ENCODE measurements around the gene FKBP3. TPM values are rescaled to one million over a fixed set of nuclear protein-coding genes. Genes with fewer than 3 reads are reported as not detected.

Gene FKBP3
- total RNA-seq, 2 experiments from 2014 or later, result 47.6 to 50.8 TPM

- Mint-ChIP-seq H3K27ac (peak overlapping the region; percentile 98), H3K4me3 (peak overlapping the region; percentile 99), H3K36me3 (ENCODE audit: low read depth) (peaks cover 10% of the 10 kb centered on the region), H3K27me3 (ENCODE audit: low read depth) (no peaks in the 10 kb centered on the region), H3K4me1 (ENCODE audit: low read depth) (peaks cover 34% of the 10 kb centered on the region), H3K9me3 (no peaks in the 10 kb centered on the region)
- intact Hi-C loops (cut with micrococcal nuclease), result no loop called here
- no peak for DNase-seq
- CTCF ChIA-PET, result interaction anchor here (0.6 to 1.5 kb wide), 5 partner anchors 106 to 175 kb away, joined by 3 to 7 read pairs (median 3); partner anchors contain the start of genes KLHL28, MIS18BP1 and TOGARAM1
These were observed 2.1 kb upstream of the FKBP3 start for GRCh38 chr14:45136399-45136798.

GRCh38 chr14:45135659-45136395 is 1.5 kb upstream of the FKBP3 start, which contains the start of gene FANCM:
Gene FANCM (plus strand): TSS chr14:45135930. CDS start chr14:45136032, 102 bp downstream.
- intact Hi-C loops (cut with micrococcal nuclease), result loop anchor here (1.0 kb wide), 1 partner anchor 132 kb away; no protein-coding TSS in a partner anchor
- CTCF ChIA-PET, result interaction anchor here (1.0 to 1.5 kb wide), 3 partner anchors 117 to 174 kb away, joined by 3 to 7 read pairs (median 3); partner anchors contain the start of genes KLHL28 and TOGARAM1
- Mint-ChIP-seq H3K36me3 (ENCODE audit: low read depth) (peaks cover 10% of the 10 kb centered on the region), H3K4me3 (peak within 1 kb of the TSS; percentile 99), H3K9me3 (no peaks in the 10 kb centered on the region), H3K4me1 (ENCODE audit: low read depth) (peaks cover 36% of the 10 kb centered on the region), H3K27ac (peak within 1 kb of the TSS; percentile 98), H3K27me3 (ENCODE audit: low read depth) (no peaks in the 10 kb centered on the region)
- peak; percentile 94 for DNase-seq

- peaks cover 7% of the 10 kb centered on the region for H3K36me3 Mint-ChIP-seq (ENCODE audit: low read depth)
- no peaks in the 10 kb centered on the region for H3K9me3 Mint-ChIP-seq
- H3K27me3 Mint-ChIP-seq (ENCODE audit: low read depth), result no peaks in the 10 kb centered on the region
- H3K4me1 Mint-ChIP-seq (ENCODE audit: low read depth), result peaks cover 35% of the 10 kb centered on the region
- intact Hi-C loops (cut with micrococcal nuclease), result loop anchor here (1.0 kb wide), 1 partner anchor 133 kb away; no protein-coding TSS in a partner anchor
- H3K27ac Mint-ChIP-seq, result peak overlapping the region; percentile 98
- DNase-seq, result no peak
- peak overlapping the region; percentile 99 for H3K4me3 Mint-ChIP-seq
- CTCF ChIA-PET, result interaction anchor here (1.4 kb wide), 1 partner anchor 173 kb away, joined by 3 read pairs; the partner anchor contains the start of genes KLHL28 and TOGARAM1
These were observed 875 bp upstream of the FKBP3 start for GRCh38 chr14:45135156-45135555.

GRCh38 chr14:45133683-45134050 is 614 bp downstream of the FKBP3 start:
- Mint-ChIP-seq H3K4me3 (peak overlapping the region; percentile 99), H3K9me3 (no peaks in the 10 kb centered on the region), H3K27ac (peak overlapping the region; percentile 98), H3K4me1 (ENCODE audit: low read depth) (peaks cover 32% of the 10 kb centered on the region), H3K36me3 (ENCODE audit: low read depth) (peaks cover 5% of the 10 kb centered on the region), H3K27me3 (ENCODE audit: low read depth) (no peaks in the 10 kb centered on the region)
- intact Hi-C loops (cut with micrococcal nuclease), result loop anchor here (1.0 kb wide), 7 partner anchors 19 to 236 kb away; partner anchors contain the start of genes MIS18BP1, PRPF39 and TOGARAM1
- no peak for DNase-seq
- CTCF ChIA-PET, result interaction anchor here (1.0 kb wide), 1 partner anchor 120 kb away, joined by 3 read pairs; no protein-coding TSS in a partner anchor

GRCh38 chr14:45128963-45129629 is 5.2 kb downstream of the FKBP3 start:
- Mint-ChIP-seq H3K36me3 (ENCODE audit: low read depth) (peaks cover 13% of the 10 kb centered on the region), H3K27me3 (ENCODE audit: low read depth) (no peaks in the 10 kb centered on the region), H3K9me3 (no peaks in the 10 kb centered on the region), H3K4me1 (ENCODE audit: low read depth) (peaks cover 19% of the 10 kb centered on the region), H3K27ac (no peak overlapping the region), H3K4me3 (no peak overlapping the region)
- CTCF ChIA-PET, result interaction anchor here (1.1 to 1.9 kb wide), 2 partner anchors 16 to 139 kb away, joined by 3 to 4 read pairs; no protein-coding TSS in a partner anchor
- no peak for DNase-seq
- intact Hi-C loops (cut with micrococcal nuclease), result no loop called here

GRCh38 chr14:45125754-45126153 is 8.5 kb downstream of the FKBP3 start:
- Mint-ChIP-seq H3K4me1 (ENCODE audit: low read depth) (peaks cover 3% of the 10 kb centered on the region), H3K27me3 (ENCODE audit: low read depth) (no peaks in the 10 kb centered on the region), H3K4me3 (no peak overlapping the region), H3K36me3 (ENCODE audit: low read depth) (peaks cover 23% of the 10 kb centered on the region), H3K9me3 (no peaks in the 10 kb centered on the region), H3K27ac (no peak overlapping the region)
- DNase-seq, result no peak
- CTCF ChIA-PET, result interaction anchor here (0.6 kb wide), 1 partner anchor 229 kb away, joined by 3 read pairs; a partner anchor contains a TSS
- intact Hi-C loops (cut with micrococcal nuclease), result no loop called here

- no peaks in the 10 kb centered on the region for H3K4me1 Mint-ChIP-seq (ENCODE audit: low read depth)
- H3K9me3 Mint-ChIP-seq, result no peaks in the 10 kb centered on the region
- DNase-seq, result no peak
- no peak overlapping the region for H3K4me3 Mint-ChIP-seq
- H3K36me3 Mint-ChIP-seq (ENCODE audit: low read depth), result peaks cover 39% of the 10 kb centered on the region
- no peaks in the 10 kb centered on the region for H3K27me3 Mint-ChIP-seq (ENCODE audit: low read depth)
- H3K27ac Mint-ChIP-seq, result no peak overlapping the region
- CTCF ChIA-PET, result interaction anchor here (0.5 to 0.7 kb wide), 2 partner anchors 27 to 187 kb away, joined by 3 read pairs; no protein-coding TSS in a partner anchor
- intact Hi-C loops (cut with micrococcal nuclease), result no loop called here
These were observed 11.0 kb downstream of the FKBP3 start for GRCh38 chr14:45123271-45123670.

- H3K27me3 Mint-ChIP-seq (ENCODE audit: low read depth), result no peaks in the 10 kb centered on the region
- H3K36me3 Mint-ChIP-seq (ENCODE audit: low read depth), result peaks cover 39% of the 10 kb centered on the region
- no peak for DNase-seq
- intact Hi-C loops (cut with micrococcal nuclease), result no loop called here
- H3K27ac Mint-ChIP-seq, result no peak overlapping the region
- CTCF ChIA-PET, result no interaction called here
- H3K9me3 Mint-ChIP-seq, result no peaks in the 10 kb centered on the region
- no peak overlapping the region for H3K4me3 Mint-ChIP-seq
- H3K4me1 Mint-ChIP-seq (ENCODE audit: low read depth), result peaks cover 5% of the 10 kb centered on the region
These were observed 14.2 kb downstream of the FKBP3 start for GRCh38 chr14:45120096-45120495.

- CTCF ChIA-PET, result interaction anchor here (1.9 kb wide), 1 partner anchor 12 kb away, joined by 6 read pairs; no protein-coding TSS in a partner anchor
- DNase-seq, result no peak
- peaks cover 33% of the 10 kb centered on the region for H3K36me3 Mint-ChIP-seq (ENCODE audit: low read depth)
- no peak overlapping the region for H3K27ac Mint-ChIP-seq
- H3K4me3 Mint-ChIP-seq, result no peak overlapping the region
- H3K9me3 Mint-ChIP-seq, result no peaks in the 10 kb centered on the region
- peaks cover 14% of the 10 kb centered on the region for H3K4me1 Mint-ChIP-seq (ENCODE audit: low read depth)
- no peaks in the 10 kb centered on the region for H3K27me3 Mint-ChIP-seq (ENCODE audit: low read depth)
- intact Hi-C loops (cut with micrococcal nuclease), result no loop called here
These were observed 15.7 kb downstream of the FKBP3 start for GRCh38 chr14:45118594-45118993.

- CTCF ChIA-PET, result interaction anchor here (0.6 kb wide), 1 partner anchor 137 kb away, joined by 3 read pairs; no protein-coding TSS in a partner anchor
- H3K36me3 Mint-ChIP-seq (ENCODE audit: low read depth), result peaks cover 27% of the 10 kb centered on the region
- DNase-seq, result no peak
- intact Hi-C loops (cut with micrococcal nuclease), result loop anchor here (1.0 kb wide), 5 partner anchors 20 to 152 kb away; partner anchors contain the start of genes FKBP3, MIS18BP1, PRPF39 and TOGARAM1
- no peaks in the 10 kb centered on the region for H3K27me3 Mint-ChIP-seq (ENCODE audit: low read depth)
- no peaks in the 10 kb centered on the region for H3K9me3 Mint-ChIP-seq
- H3K27ac Mint-ChIP-seq, result peak overlapping the region; percentile 68
- no peak overlapping the region for H3K4me3 Mint-ChIP-seq
- peaks cover 23% of the 10 kb centered on the region for H3K4me1 Mint-ChIP-seq (ENCODE audit: low read depth)
These were observed 20.0 kb downstream of the FKBP3 start for GRCh38 chr14:45114327-45114726.

GRCh38 chr14:45112896-45113781 is 21.1 kb downstream of the FKBP3 start:
- no peak overlapping the region for H3K4me3 Mint-ChIP-seq
- H3K9me3 Mint-ChIP-seq, result no peaks in the 10 kb centered on the region
- H3K27ac Mint-ChIP-seq, result peak overlapping the region; percentile 64
- intact Hi-C loops (cut with micrococcal nuclease), result no loop called here
- H3K4me1 Mint-ChIP-seq (ENCODE audit: low read depth), result peaks cover 29% of the 10 kb centered on the region
- DNase-seq, result no peak
- CTCF ChIA-PET, result interaction anchor here (0.6 to 1.1 kb wide), 4 partner anchors 12 to 141 kb away, joined by 3 to 4 read pairs (median 4); no protein-coding TSS in a partner anchor
- H3K27me3 Mint-ChIP-seq (ENCODE audit: low read depth), result no peaks in the 10 kb centered on the region
- peaks cover 23% of the 10 kb centered on the region for H3K36me3 Mint-ChIP-seq (ENCODE audit: low read depth)
